BE2C (cell line): ENCODE results near the gene OLFM3.

Source experiments
- DNase-seq: peaks from one replicate; pipeline ENCODE4 v3.0.0-alpha.2; 2020
- H3K27me3 ChIP-seq: fragments of 250-450 bp; sonication (Bioruptor Pico); 2 replicates; pipeline ENCODE4 v1.5.1; 2020; ENCODE audit warnings: mild to moderate bottlenecking
- H3K36me3 ChIP-seq: fragments of 250-450 bp; sonication (Bioruptor Pico); 2 replicates; pipeline ENCODE4 v1.5.1; 2020; ENCODE audit warnings: mild to moderate bottlenecking
- H3K4me1 ChIP-seq: fragments of 250-450 bp; sonication (Bioruptor Pico); 2 replicates; pipeline ENCODE4 v1.5.1; 2020
- H3K4me3 ChIP-seq: 2 replicates; pipeline ENCODE4 v1.5.1; 2011; ENCODE audit warnings: low read depth, low read length
- H3K9me3 ChIP-seq: fragments of 250-450 bp; sonication (Bioruptor Pico); 2 replicates; pipeline ENCODE4 v1.5.1; 2020
- TF ChIP-seq, protein P1 (sequence below): IDR thresholded peaks from 2 replicates; pipeline ENCODE4 v1.5.1; 2012; ENCODE audit warnings: mild to moderate bottlenecking, low read depth, low read length

OLFM3 gene

DNA sequence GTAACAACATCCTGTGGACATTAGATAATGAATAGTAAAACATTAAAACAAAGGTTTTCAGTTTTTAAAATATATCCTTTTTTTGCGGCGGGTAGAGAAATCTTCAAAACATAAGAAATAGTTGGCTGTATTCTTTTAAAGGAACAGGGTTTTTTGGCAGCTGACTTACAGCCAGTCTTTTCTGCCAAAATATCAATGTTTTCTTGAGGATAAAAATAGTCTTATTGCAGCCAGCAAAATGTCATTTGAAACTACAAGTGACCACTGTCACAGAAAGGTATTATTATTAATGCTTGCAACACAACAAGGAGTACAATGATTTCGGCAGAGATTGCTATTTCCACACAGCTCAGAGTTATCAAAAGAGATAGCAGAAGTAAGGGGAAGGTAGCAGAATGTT is 21.4 kb downstream of the OLFM3 start:
- DNase-seq: no peak
- Histone ChIP-seq H3K36me3 (no peaks in the 10 kb centered on the region; the same call in 1 of the 2 replicates), H3K27me3 (no peaks in the 10 kb centered on the region), H3K4me3 (no peak overlapping the region), H3K4me1 (peaks cover 39% of the 10 kb centered on the region), H3K9me3 (no peaks in the 10 kb centered on the region)
- TF ChIP-seq, protein P1, sequence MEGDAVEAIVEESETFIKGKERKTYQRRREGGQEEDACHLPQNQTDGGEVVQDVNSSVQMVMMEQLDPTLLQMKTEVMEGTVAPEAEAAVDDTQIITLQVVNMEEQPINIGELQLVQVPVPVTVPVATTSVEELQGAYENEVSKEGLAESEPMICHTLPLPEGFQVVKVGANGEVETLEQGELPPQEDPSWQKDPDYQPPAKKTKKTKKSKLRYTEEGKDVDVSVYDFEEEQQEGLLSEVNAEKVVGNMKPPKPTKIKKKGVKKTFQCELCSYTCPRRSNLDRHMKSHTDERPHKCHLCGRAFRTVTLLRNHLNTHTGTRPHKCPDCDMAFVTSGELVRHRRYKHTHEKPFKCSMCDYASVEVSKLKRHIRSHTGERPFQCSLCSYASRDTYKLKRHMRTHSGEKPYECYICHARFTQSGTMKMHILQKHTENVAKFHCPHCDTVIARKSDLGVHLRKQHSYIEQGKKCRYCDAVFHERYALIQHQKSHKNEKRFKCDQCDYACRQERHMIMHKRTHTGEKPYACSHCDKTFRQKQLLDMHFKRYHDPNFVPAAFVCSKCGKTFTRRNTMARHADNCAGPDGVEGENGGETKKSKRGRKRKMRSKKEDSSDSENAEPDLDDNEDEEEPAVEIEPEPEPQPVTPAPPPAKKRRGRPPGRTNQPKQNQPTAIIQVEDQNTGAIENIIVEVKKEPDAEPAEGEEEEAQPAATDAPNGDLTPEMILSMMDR: no peak

DNA sequence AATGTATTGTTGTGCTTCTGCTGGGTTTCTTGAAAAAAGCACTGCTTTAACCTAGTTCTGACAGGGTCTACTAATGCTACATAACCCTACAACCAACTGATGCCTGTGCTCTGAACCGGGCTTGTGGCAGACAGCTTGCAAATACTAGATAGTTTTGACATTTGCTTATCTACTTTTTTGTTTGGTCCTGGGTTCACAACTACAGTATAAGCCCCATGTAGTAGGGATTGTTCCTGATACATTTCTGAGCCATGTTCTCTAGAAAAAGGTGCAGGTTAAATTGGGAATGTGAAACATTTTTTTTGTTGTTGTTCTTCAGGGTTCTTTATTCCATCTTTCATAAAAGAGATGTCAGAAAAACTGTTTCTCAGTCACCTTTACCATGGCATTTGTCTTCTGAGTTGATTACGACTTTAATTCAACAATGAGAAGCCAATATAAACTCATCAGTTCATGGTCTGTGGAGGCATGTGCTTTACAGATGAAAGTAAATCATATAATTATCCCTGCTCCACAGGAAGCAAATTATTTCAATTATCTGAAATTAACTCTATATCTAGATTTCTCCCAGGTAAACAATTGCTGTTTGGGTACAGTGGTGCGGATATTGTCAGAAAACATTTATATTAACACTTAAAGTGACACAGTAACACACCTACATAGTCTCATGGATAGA is 22.0 kb downstream of the OLFM3 start:
- no peak for DNase-seq
- Histone ChIP-seq H3K4me1 (peaks cover 41% of the 10 kb centered on the region), H3K36me3 (no peaks in the 10 kb centered on the region), H3K4me3 (no peak overlapping the region), H3K27me3 (no peaks in the 10 kb centered on the region), H3K9me3 (no peaks in the 10 kb centered on the region)
- TF ChIP-seq, protein P1: no peak

DNA sequence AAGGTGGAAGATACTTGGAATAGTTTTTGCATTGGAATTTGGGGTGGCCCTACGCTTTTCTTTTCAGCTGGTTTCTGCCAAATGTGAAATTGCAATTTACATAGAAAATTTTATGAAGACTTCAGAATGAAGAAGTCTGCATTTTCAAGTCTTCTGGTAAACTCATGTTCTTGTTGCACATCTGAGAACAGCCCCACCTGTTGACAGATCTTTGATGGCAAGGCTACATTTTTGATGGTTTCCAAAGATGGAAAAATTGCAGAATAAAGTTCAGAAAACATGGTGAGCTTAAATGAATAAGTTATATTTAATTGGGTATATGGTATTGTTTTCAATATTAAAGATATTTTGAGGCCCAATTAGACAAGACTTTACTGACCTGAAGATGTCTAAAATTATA is 25.4 kb downstream of the OLFM3 start:
- H3K27me3 ChIP-seq: no peaks in the 10 kb centered on the region
- H3K9me3 ChIP-seq: no peaks in the 10 kb centered on the region
- TF ChIP-seq, protein P1: peak; percentile 42
- no peak overlapping the region for H3K4me3 ChIP-seq
- peaks cover 39% of the 10 kb centered on the region for H3K4me1 ChIP-seq
- no peaks in the 10 kb centered on the region for H3K36me3 ChIP-seq
- DNase-seq: no peak

DNA sequence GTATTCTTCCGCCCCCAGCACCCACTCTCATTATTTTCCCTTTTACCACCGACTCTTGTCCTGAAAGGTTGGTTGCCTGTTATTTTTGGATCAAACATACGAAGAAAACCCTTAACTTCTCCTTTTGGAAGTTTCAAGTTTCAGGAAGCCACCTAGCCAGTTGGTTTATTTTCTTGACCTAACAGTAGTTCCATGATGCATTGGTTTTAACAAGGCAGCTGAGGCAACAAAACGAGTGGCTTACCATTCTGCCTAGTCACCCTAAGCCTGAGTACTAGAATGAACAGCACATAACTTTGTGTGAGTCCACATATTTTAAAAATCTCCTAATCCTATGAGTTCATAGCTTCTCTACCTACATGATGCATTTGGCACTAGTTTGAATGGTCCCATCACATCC is 28.9 kb downstream of the OLFM3 start:
- no peak for DNase-seq
- Histone ChIP-seq H3K36me3 (no peaks in the 10 kb centered on the region; the same call in 1 of the 2 replicates), H3K4me3 (no peak overlapping the region), H3K4me1 (peaks cover 20% of the 10 kb centered on the region), H3K9me3 (no peaks in the 10 kb centered on the region), H3K27me3 (no peaks in the 10 kb centered on the region)
- TF ChIP-seq, protein P1: no peak

DNA sequence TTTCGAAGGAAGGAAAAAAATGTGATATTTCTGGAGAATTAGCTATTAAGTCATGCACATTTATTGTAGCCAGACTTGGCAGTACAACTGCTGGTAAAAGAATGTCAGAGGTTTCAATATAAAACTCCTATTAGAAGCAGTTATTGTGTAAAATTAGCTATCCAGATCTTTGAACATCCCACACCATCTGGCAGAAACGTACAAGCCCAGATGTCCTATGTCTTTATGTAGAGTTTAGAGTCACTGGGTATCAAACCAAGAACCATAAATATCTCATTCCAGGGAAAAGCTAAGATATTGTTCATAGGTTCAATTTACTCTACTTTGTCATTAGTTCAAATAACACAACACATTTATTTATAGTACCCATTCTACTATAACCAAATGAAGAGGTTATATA is 31.4 kb downstream of the OLFM3 start:
- Histone ChIP-seq H3K9me3 (no peaks in the 10 kb centered on the region), H3K36me3 (no peaks in the 10 kb centered on the region; the same call in 1 of the 2 replicates), H3K4me1 (peaks cover 7% of the 10 kb centered on the region), H3K27me3 (no peaks in the 10 kb centered on the region), H3K4me3 (no peak overlapping the region)
- no peak for DNase-seq
- TF ChIP-seq, protein P1: no peak

DNA sequence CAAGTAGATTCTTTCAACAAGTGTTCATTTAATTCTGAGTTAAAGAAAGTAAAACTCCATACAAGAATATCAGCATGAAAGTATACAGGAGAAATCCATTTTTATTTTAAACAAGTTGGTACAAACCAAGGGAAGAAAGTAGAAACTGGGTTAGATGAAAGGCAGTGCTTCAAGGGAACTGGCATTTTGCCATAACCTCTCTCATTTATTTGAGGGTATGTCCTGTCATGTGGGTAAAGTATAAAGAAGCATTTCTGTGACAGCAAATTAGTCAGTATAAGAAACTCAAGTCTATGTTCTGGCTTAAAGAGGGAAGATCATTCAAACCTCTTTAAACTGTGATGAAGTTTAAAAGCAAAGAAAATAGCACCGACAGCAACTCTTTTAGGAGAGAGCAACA is 32.0 kb downstream of the OLFM3 start:
- peaks cover 9% of the 10 kb centered on the region; the same call in 1 of the 2 replicates for H3K4me1 ChIP-seq
- no peaks in the 10 kb centered on the region for H3K9me3 ChIP-seq
- H3K4me3 ChIP-seq: no peak overlapping the region
- no peaks in the 10 kb centered on the region for H3K27me3 ChIP-seq
- TF ChIP-seq, protein P1: no peak
- no peaks in the 10 kb centered on the region; the same call in 1 of the 2 replicates for H3K36me3 ChIP-seq
- no peak for DNase-seq
